Astrocyte of the cerebellum (primary cell): ENCODE measurements around the gene SNX22.

Source experiments
- DNase-seq: peaks from one replicate; pipeline ENCODE4 v3.0.0-alpha.2; 2011; ENCODE audit warnings: low read depth
- H3K4me3 ChIP-seq: 2 replicates; pipeline ENCODE4 v1.5.1; 2011; ENCODE audit warnings: mild to moderate bottlenecking, low read depth, low read length, moderate library complexity
- CTCF ChIP-seq: IDR thresholded peaks from 2 replicates; pipeline ENCODE4 v1.5.1; 2012; ENCODE audit warnings: low read length, low read depth, moderate library complexity, mild to moderate bottlenecking; ENCODE audit errors: missing control alignments
- in situ Hi-C: cut with HindIII; loops from 2 replicates; pipeline ENCODE4 v1.10.0; 2017; ENCODE audit warnings: low sequenced_read_pairs

SNX22 gene

GRCh38 chr15:64205202-64205601, 53.7 kb downstream of the SNX22 start:
- no peak for TF ChIP-seq CTCF
- no peak overlapping the region for H3K4me3 ChIP-seq
- DNase-seq: no peak
- in situ Hi-C loops: loop anchor here (25.0 kb wide), 1 partner anchor 157 kb away; the partner anchor contains the start of gene CSNK1G1
